Ascending aorta (tissue), 2 donors: ENCODE measurements around the gene ATF5. TPM values are rescaled to one million over a fixed set of nuclear protein-coding genes. Genes with fewer than 3 reads are reported as not detected.

ENCODE experiments used
- DNase-seq, 2 donors: peaks; one replicate each; pipeline ENCODE4 v3.0.0-alpha.2; 2019; ENCODE audit warnings: low spot score in 2 of 2
- H3K27ac ChIP-seq, 2 donors: fragments of 200-600 bp; sonication (generic); one replicate each; pipeline ENCODE4 v1.5.1; 2016 to 2017; ENCODE audit warnings: mild to moderate bottlenecking in 1 of 2
- H3K27me3 ChIP-seq: fragments of 200-600 bp; sonication (generic); one replicate; pipeline ENCODE4 v1.5.1; 2017
- H3K36me3 ChIP-seq, 2 donors: fragments of 200-600 bp; sonication (generic); one replicate each; pipeline ENCODE4 v1.5.1; 2016
- H3K4me1 ChIP-seq, 2 donors: fragments of 200-600 bp; sonication (generic); one replicate each; pipeline ENCODE4 v1.5.1; 2016 to 2017; ENCODE audit warnings: mild to moderate bottlenecking in 1 of 2
- H3K4me3 ChIP-seq, 2 donors: fragments of 200-600 bp; sonication (generic); one replicate each; pipeline ENCODE4 v1.5.1; 2016 to 2017; ENCODE audit warnings: mild to moderate bottlenecking in 1 of 2
- H3K9me3 ChIP-seq, 2 donors: fragments of 200-600 bp; sonication (generic); one replicate each; pipeline ENCODE4 v1.5.1; 2016
- intact Hi-C: fragments of 100-400 bp; cut with DNase I; formaldehyde crosslinking; loops from one replicate; pipeline ENCODE4 v1.15.1; 2023
- total RNA-seq: library from RNA; depleted of rRNA; stranded (reverse); fragments of >200 nt; gene quantifications from one replicate; pipeline ENCODE4 v1.1.0, GENCODE V29; 2016
- TF ChIP-seq, protein P1 (sequence below), 3 experiments: fragments of 200-600 bp in 2 of 3; fragments of 450-650 bp in 1 of 3; sonication (generic) in 2 of 3; IDR thresholded peaks; one replicate each; pipeline ENCODE4 v1.5.1; 2016 to 2019; ENCODE audit warnings: antibody characterized with exemption in 3 of 3, mild to moderate bottlenecking in 1 of 3, moderate library complexity in 1 of 3

ATF5 gene
- total RNA-seq, 1 donor from 2014 or later = 4.3 TPM

DNA sequence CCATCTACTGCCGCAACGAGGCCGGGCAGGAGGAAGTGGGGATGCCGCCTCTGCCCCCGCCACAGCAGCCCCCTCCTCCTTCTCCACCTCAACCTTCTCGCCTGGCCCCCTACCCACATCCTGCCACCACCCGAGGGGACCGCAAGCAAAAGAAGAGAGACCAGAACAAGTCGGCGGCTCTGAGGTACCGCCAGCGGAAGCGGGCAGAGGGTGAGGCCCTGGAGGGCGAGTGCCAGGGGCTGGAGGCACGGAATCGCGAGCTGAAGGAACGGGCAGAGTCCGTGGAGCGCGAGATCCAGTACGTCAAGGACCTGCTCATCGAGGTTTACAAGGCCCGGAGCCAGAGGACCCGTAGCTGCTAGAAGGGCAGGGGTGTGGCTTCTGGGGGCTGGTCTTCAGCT, 3.7 kb downstream of the ATF5 start:
- no peaks in the 10 kb centered on the region for H3K9me3 ChIP-seq
- TF ChIP-seq, protein P1, sequence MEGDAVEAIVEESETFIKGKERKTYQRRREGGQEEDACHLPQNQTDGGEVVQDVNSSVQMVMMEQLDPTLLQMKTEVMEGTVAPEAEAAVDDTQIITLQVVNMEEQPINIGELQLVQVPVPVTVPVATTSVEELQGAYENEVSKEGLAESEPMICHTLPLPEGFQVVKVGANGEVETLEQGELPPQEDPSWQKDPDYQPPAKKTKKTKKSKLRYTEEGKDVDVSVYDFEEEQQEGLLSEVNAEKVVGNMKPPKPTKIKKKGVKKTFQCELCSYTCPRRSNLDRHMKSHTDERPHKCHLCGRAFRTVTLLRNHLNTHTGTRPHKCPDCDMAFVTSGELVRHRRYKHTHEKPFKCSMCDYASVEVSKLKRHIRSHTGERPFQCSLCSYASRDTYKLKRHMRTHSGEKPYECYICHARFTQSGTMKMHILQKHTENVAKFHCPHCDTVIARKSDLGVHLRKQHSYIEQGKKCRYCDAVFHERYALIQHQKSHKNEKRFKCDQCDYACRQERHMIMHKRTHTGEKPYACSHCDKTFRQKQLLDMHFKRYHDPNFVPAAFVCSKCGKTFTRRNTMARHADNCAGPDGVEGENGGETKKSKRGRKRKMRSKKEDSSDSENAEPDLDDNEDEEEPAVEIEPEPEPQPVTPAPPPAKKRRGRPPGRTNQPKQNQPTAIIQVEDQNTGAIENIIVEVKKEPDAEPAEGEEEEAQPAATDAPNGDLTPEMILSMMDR (IDR thresholded peaks at IDR 0.05) = no peak
- peaks cover 1 to 5% of the 10 kb centered on the region in 2 donors for H3K4me1 ChIP-seq
- DNase-seq = no peak
- no peaks in the 10 kb centered on the region for H3K27me3 ChIP-seq
- intact Hi-C loops = no loop called here
- H3K4me3 ChIP-seq = no peak overlapping the region
- no peak overlapping the region for H3K27ac ChIP-seq
- H3K36me3 ChIP-seq = no peaks in the 10 kb centered on the region

DNA sequence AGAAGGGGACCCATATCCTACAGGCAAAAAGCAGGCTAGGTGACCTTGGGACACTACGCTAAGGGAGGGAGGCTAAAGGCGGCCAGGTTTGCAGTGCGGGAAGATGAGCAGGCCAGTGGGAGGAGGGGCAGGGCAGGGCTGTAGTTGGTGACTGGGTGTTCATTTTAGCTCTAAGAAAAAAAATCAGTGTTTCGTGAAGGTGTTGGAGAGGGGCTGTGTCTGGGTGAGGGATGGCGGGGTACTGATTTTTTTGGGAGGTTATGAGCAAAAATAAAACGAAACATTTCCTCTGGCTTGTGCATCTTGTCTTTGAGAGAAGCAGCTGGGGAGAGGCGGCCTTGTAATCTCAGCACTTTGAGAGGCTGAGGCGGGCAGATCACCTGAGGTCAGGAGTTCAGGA, 4.6 kb downstream of the ATF5 start:
- Histone ChIP-seq H3K27ac (no peak overlapping the region), H3K4me3 (no peak overlapping the region), H3K4me1 (peaks cover 0 to 3% of the 10 kb centered on the region in 2 donors), H3K9me3 (no peaks in the 10 kb centered on the region), H3K36me3 (no peaks in the 10 kb centered on the region), H3K27me3 (no peaks in the 10 kb centered on the region)
- intact Hi-C loops = no loop called here
- TF ChIP-seq, protein P1 (IDR thresholded peaks at IDR 0.05) = no peak
- no peak for DNase-seq

DNA sequence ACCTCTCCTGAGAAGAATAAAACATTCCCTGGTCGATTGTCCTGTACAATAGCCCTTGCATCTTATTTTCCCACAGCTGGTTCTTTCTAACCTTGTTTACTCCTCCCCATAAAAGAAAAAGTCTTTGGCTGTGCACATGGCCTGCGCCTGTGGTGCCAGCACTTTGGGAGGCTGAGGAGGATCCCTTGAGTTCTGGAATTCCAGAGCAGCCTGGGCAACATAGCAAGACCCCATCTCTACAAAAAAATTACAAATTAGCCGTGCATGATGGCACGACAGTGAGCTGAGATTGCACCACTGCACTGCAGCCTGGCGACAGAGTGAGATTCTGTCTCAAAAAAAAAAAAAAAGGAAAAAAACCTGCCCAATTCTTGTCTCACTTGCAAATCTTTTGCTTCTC, 7.5 kb downstream of the ATF5 start:
- no peak overlapping the region for H3K27ac ChIP-seq
- H3K4me1 ChIP-seq = peaks cover 0 to 3% of the 10 kb centered on the region in 2 donors
- intact Hi-C loops = no loop called here
- DNase-seq = no peak
- TF ChIP-seq, protein P1 (IDR thresholded peaks at IDR 0.05) = no peak
- H3K9me3 ChIP-seq = no peaks in the 10 kb centered on the region
- H3K27me3 ChIP-seq = no peaks in the 10 kb centered on the region
- H3K4me3 ChIP-seq = no peak overlapping the region
- H3K36me3 ChIP-seq = no peaks in the 10 kb centered on the region

DNA sequence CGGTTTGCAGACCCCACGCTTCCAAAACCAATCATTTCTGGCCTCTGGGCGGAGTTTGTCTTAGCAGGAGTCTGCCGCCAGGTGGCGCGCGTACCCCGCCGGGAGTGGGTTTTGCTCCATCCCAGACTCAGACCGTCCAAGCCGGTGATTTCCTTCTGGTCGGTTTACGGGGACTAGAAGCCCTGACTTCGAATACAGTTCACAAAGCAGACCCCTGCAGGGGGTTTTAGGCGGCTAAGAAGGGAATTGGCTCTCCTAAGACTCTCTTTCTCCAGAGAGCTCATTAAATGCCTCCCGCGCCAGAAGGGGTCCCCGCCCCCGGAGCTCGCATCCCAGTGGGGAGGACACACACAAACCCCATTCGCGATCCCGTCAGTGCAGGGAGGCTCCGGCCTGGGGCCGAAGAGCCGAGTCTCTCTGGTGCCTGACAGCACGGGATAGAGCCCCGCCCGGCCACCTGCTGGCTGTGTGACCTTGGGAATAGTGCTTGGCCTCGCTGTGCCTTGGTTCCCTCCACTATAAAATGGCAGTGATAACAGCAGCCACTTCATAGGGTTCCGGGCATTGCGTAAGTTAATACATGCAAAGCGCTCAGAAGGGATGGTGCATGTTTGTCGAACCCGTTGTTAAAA, 8.9 kb downstream of the ATF5 start:
- Histone ChIP-seq H3K27ac (no peak overlapping the region), H3K4me1 (peaks cover 0 to 3% of the 10 kb centered on the region in 2 donors), H3K9me3 (no peaks in the 10 kb centered on the region), H3K4me3 (peak overlapping the region in 1 of 2 donors; percentile 30), H3K27me3 (no peaks in the 10 kb centered on the region), H3K36me3 (no peaks in the 10 kb centered on the region)
- intact Hi-C loops = loop anchor here (1.0 kb wide), 1 partner anchor 45 kb away; no protein-coding TSS in a partner anchor
- TF ChIP-seq, protein P1 (IDR thresholded peaks at IDR 0.05) = peak; percentile 90 to 97 (median 95)
- peak in 1 of 2 donors; percentile 78 for DNase-seq

DNA sequence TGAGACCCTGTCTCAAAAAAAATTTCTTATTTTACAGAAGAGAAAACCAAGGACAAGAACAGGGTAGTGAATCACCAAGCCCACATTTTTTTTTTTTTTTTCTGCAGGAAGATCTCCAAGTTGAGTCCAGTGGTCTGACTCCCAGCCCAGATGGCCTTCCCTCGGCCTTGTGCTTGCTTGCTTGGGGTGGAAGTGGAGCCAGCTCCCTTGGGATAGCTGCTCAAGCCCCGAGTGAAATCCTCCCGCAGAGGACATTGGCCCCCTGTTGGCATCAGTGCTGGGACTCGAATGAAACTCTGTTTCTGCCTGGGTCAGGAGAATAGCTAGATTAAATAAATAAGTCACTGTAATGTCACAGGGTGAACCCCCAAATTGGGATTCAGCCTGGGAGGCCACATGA, 9.7 kb downstream of the ATF5 start:
- intact Hi-C loops = no loop called here
- H3K27ac ChIP-seq = no peak overlapping the region

More for the DNA sequence above, 9.7 kb downstream of the ATF5 start:
- Histone ChIP-seq H3K9me3 (no peaks in the 10 kb centered on the region), H3K4me3 (no peak overlapping the region), H3K27me3 (no peaks in the 10 kb centered on the region), H3K36me3 (no peaks in the 10 kb centered on the region), H3K4me1 (peaks cover 0 to 3% of the 10 kb centered on the region in 2 donors)
- TF ChIP-seq, protein P1 (IDR thresholded peaks at IDR 0.05) = no peak
- no peak for DNase-seq
